Measurements from ENCODE around the gene C14orf93.
"Not testable (repeated sequence)": the region's sequence is repeated elsewhere in the genome, so short reads cannot be mapped to it uniquely, and the experiment has no call there.

The C14orf93 gene

GRCh38 chr14:22955702-22956569 is 54.0 kb downstream of the C14orf93 start:
- peak overlapping the region; percentile 54 for H3K4me3 ChIP-seq (ENCODE audit: low read depth, low read length)
- TF ChIP-seq CTCF (IDR thresholded peaks at IDR 0.05; ENCODE audit: low read depth, low read length), result no peak
- in situ Hi-C loops (cut with HindIII; ENCODE audit: low sequenced_read_pairs), result no loop called here
- peak; percentile 2 for DNase-seq (ENCODE audit: low read depth, low spot score)

GRCh38 chr14:22952418-22952817 is 57.5 kb downstream of the C14orf93 start:
- no peak overlapping the region for H3K4me3 ChIP-seq (ENCODE audit: low read depth, low read length)
- DNase-seq (ENCODE audit: low read depth, low spot score), result no peak
- TF ChIP-seq CTCF (IDR thresholded peaks at IDR 0.05; ENCODE audit: low read depth, low read length), result no peak
- in situ Hi-C loops (cut with HindIII; ENCODE audit: low sequenced_read_pairs), result no loop called here

- in situ Hi-C loops (cut with HindIII; ENCODE audit: low sequenced_read_pairs); H3K4me3 ChIP-seq (ENCODE audit: low read depth, low read length); DNase-seq (ENCODE audit: low read depth, low spot score): not testable (repeated sequence)
Measured at GRCh38 chr14:22951795-22952194, 58.1 kb downstream of the C14orf93 start.

GRCh38 chr14:22945642-22946041 is 64.3 kb downstream of the C14orf93 start:
- no peak for DNase-seq (ENCODE audit: low read depth, low spot score)
- no peak overlapping the region for H3K4me3 ChIP-seq (ENCODE audit: low read depth, low read length)
- in situ Hi-C loops (cut with HindIII; ENCODE audit: low sequenced_read_pairs), result no loop called here
- TF ChIP-seq CTCF (IDR thresholded peaks at IDR 0.05; ENCODE audit: low read depth, low read length), result no peak

GRCh38 chr14:22939684-22940083 is 70.3 kb downstream of the C14orf93 start:
- DNase-seq (ENCODE audit: low read depth, low spot score), result peak; percentile 50

More at GRCh38 chr14:22939684-22940083, 70.3 kb downstream of the C14orf93 start:
- in situ Hi-C loops (cut with HindIII; ENCODE audit: low sequenced_read_pairs), result no loop called here
- TF ChIP-seq CTCF (IDR thresholded peaks at IDR 0.05; ENCODE audit: low read depth, low read length), result no peak
- no peak overlapping the region for H3K4me3 ChIP-seq (ENCODE audit: low read depth, low read length)

Data from astrocyte of the spinal cord (primary cell).